ENCODE measurements around the gene RETREG1. TPM values are rescaled to one million over a fixed set of nuclear protein-coding genes. Genes with fewer than 3 reads are reported as not detected.
"Not testable (repeated sequence)": the region's sequence is repeated elsewhere in the genome, so short reads cannot be mapped to it uniquely, and the experiment has no call there.

Gene RETREG1
- total RNA-seq, 1 experiment from 2014 or later, result 25.4 TPM

DNA sequence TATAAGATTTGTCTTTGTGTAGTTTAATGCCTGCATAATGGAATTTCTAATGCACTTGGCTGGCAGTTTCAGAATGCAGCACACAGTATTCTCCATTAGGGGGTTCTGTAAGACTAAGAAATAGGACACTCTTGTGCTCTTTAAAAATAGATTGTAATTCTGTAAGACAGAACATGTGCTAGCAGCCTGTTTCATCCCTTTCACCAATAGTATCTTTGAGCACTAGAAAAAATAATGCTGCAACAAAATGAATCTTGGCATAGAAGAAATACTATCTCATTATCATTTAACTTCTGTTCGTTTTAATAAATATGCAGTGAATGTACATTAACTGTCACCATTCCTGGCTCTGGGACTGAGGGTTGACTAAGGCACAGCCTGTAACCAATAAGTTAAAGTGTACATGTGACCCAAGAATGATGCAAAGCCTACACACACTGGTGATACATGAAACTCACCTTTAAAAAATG lies 127.4 kb downstream of the RETREG1 start:
- peak; percentile 27 for DNase-seq (ENCODE audit: low spot score)

DNA sequence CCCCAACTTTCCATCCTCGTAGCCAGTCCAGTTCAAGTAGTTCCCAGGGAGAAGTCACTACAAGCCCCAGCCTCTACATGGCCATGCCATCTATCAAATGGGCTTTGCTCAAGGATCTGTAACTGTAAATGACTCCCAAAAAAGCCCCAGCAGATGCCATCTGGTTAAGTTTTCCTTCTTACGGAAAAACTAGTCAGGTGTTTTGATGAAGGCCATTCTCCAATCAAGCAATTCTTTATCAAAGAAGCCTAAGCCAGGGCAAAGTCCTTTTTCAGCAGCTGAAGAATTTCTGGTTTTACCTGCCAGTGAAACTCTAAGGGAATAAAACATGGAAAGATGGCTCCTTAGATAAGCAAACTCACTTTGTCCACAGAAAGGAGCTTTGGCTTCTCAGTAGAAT lies 129.3 kb downstream of the RETREG1 start:
- no peak for DNase-seq (ENCODE audit: low spot score)

DNA sequence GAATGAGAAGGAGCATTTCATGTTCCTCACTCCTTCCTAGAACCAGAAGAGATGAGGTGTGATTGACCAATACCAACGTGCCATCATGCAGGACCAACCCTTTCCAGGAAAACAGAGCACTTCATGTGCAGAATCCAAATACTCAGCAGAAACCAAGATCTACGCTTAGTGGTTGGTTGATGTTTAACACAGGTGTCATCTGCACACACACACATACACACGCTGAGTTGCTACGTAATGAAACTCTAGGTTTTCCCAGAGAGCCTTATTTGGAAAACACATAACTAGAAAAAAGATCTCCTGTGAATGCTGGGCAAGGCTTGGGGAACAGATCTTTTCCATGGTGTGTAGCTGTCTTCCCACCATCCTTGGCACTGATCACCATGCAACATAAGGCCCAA lies 130.1 kb downstream of the RETREG1 start:
- no peak for DNase-seq (ENCODE audit: low spot score)

DNA sequence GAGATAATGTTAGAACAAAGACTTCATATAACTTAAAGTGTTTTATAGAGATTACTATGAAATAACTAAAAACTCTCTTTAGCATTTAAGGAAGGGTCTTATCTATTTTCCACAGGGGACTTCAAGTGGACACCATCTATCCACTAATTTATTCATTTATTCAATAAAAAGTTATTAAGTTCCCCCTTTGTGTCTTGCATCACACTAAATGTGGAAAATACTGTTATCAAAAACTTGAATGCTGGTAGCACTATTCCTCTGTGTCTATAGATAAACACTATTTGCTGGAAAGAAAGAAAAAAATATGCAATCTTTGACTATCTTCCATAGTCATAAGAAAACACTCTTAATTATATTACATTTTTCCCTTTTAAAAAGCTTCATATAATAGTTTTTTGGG lies 131.1 kb downstream of the RETREG1 start:
- no peak for DNase-seq (ENCODE audit: low spot score)

DNA sequence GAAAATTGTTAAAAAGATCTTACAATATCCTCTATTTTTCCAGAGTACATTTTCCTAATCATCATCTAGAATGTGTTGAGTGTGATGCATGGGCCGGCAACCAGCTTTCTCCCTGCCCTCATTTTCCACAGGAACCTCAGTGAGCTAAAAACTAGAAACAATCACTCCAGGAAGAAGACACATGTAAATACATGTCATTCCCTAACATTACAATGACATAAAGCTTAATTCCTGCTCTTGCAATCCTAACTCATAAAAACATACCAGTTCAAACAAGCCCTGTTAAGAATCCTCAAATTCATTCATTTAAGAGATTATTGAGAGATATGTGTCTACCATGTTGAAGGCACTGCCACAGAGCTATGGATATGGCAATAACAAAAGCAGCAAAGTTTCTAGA lies 132.7 kb downstream of the RETREG1 start:
- no peak for DNase-seq (ENCODE audit: low spot score)

DNA sequence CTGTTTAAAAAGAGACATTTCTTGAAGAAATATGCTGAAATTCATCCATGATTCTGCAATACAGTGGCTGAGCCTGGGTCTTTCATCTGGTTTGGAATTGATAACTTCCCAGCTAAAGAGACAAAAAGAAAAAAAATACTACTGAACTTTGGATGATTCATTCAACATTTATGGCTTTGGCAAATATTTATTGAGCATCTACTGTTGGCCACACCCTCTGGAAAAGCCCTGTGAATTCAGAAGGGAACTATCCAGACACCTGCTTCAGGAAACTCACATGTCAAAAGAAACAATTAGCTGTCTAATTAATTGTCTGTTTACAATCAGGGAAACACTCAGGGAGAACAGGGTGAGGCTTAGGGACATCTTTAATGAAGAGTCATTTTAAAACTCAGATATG lies 133.4 kb downstream of the RETREG1 start:
- peak; percentile 5 for DNase-seq (ENCODE audit: low spot score)

DNA sequence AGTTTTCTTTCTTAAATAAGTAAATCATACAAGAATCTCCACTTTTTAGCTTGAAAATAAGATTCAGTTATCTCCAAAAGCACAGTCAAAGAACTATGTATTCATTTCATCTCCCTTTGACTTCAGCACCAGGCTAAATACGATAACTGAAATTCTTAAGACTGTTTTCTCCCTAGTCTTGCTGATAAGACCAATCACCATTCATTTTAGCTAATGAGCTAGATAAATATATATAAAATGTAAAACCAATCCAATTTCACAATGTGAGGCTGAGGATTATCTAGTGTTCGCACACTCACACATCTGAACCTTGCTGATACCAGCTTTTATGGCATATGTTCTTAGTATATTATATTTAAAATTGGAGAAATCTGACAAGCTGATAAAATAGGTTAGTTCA lies 133.9 kb downstream of the RETREG1 start:
- DNase-seq (ENCODE audit: low spot score), result no peak

DNA sequence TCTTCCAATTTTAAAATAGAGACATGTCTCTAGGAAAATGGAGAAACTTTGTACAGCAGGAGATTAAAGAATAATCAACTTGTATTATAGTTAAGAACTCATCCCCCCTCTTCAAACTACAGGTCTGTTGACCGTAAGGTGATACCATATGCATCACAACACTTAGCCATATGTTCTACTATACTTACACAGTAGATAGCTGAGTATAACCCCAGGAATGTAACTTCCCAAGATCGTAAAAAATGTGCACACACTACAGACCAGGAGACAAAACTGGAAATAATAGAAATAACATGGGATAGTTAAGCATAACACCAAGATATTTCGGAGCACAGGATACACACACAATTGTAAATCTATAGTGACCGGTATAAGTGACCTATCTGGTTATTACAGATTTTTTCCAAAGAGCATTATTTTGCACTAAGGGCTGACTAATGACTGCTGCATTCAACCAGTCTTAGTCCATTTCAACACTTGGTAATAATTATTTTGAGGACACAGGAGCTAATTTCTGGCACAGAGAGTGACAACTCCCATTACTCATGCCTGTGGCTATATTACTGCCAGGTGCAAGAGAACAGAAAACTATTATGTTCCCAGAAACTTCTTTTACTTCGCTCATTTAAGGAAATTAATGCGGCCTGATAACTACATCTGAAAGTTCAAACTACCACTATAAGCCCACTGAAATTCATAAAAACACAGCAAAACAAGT lies 135.8 kb downstream of the RETREG1 start:
- no peak for DNase-seq (ENCODE audit: low spot score)

DNA sequence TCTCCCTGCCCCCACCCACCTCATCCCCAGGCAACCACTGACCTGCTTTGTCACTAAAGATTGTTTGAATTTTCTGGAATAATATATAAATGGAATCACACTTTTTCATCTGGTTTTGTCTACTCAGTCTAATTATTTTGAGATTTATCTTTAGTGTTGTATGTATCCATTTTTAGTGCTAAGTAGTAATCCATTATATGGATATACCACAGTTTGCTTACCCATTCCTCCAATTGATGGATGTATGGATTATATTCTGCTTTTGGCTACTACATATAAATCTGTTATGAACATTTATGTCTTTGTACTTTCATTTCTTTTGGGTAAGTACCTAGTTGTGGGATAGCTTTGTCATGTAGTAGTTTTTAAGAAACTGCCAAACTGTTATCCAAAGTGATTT lies 136.7 kb downstream of the RETREG1 start:
- no peak for DNase-seq (ENCODE audit: low spot score)

DNA sequence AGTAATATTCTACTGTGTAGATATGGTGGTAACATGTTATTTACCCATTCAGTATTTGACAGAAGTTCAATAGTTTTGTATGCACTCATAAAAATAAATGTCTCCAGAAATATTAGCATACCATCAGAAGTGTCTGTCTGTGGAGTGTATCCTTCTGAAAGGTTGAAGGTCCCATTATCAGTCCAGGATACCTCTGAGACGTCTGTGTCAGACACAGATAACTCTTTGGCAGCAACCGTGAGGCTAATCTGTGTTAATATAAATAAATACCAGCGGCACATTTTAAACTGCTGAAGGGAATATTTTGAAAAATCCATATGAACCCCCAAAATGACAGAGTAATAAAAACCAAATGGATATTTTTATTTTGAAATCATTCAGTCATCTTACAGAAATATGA lies 139.3 kb downstream of the RETREG1 start:
- DNase-seq (ENCODE audit: low spot score), result no peak

DNA sequence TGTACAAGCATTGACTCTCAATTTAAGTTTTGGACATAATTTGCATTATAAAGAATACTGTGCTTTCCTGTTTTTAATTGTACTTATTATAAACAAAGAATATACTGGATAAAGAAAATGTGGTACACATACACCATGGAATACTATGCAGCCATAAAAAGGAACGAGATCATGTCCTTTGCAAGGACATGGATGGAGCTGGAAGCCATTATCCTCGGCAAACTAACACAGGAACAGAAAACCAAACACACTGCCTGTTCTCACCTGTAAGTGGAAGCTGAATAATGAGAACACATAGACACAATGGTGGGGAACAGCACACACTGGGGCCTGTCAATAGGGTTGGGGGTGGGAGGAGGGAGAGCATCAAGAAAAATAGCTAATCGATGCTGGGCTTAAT lies 140.4 kb downstream of the RETREG1 start:
- not testable (repeated sequence) for DNase-seq (ENCODE audit: low spot score)

DNA sequence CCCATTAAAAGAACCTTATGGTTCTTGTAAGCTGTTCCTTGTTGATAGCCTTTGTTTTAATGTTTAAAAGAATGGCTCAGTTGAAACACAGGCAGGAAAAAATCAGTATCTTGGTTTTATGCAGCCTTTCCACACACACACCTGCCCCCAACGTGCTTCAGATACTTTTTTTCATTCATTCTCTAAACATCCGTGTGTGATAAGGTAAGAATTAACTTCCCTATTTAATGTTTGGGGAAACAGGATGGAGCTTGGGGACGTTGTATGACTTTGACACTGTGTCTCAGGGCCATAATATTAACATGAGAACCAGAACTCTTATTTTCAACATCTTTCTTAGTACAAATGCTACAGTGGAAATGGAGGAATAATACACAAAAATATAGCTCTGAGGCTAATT lies 145.4 kb downstream of the RETREG1 start:
- DNase-seq (ENCODE audit: low spot score), result no peak

DNA sequence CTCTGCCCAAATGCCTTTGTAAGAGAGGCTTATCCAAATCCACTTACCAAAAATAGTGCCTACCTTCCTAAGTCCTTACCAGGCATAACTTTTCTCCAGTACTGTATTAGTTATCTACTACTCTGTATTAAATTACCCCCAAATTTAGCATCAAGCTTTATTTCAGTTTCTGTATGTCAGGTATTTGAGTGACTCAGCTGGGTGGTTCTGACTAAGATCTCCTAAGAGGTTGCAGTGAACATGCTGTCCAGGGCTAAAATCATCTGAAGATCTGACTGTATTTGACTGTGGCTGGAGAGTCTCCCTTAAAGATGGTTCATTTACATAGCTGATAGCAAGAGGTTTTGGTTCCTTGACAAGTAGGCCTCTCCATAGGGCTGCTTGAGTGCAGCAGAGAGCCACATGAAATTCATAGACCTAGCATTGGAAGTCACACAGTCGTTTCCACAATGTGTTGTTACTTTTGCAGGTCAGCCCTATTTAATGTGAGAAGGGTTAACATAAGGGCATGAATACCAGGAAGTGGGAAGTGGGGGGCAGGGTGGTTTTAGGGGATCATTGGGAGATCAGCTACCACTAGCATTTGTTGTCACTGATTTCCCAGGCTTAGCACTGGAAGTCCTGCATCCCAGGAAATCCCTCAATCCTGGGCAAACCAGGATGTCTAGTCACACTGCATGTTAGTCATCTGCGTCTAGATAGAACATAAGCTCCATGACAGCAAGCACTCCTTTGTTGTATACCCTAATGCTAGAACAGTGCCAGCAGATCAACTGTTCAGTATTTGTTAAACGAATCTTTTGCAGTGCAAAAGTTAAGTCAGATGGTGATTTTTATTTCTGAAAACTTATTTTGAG lies 149.2 kb downstream of the RETREG1 start:
- peak; percentile 60 for DNase-seq (ENCODE audit: low spot score)

DNA sequence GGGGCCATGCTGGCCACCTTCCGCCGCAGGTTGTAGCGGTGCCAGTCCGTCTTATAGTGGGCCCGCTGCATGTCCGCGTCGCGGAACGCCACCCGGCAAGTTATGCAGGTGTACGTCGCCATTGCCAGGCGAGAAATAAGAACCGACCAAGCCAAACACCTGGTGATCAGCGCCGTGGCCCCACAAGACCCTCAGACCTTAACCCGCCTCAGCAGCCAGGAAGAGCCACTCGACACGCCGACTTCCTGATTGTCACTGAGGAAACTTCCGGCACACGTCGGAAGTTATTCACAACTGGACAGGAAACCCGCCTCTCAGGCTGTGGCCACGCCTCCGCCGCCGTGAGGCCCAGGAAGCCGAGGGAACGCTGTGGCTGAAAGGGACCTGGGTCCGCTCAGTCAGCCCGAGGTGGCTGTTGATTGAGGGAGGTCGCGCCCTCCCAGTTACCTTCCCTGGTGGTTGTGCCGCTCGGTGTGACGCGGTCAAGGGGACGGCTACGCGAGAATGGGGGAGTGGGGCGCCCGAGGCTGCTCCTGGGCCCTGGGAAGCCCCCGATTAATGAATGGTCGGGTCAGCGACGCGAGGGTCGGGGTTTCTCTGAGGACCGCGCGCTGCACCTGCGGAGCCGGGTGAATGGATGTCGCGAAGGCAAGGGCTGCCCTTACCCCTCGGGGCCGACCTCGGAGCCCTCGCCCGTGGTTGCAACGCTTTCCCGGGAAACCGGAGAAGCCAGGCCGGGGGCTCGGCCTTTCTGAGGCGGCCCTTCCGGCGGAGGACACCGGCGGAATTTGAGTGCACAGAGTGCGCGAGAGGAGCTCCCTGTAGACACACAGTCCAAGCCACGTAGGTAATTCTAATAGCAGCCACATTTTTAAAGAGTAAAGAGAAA lies 151.0 kb downstream of the RETREG1 start, which contains the start of gene ZNF622:
Gene ZNF622, minus strand, starts transcription at position 257 of the 889 bp plus-strand sequence. Its CDS starts 135 bp downstream, at position 122.
- DNase-seq (ENCODE audit: low spot score), result peak; percentile 87

DNA sequence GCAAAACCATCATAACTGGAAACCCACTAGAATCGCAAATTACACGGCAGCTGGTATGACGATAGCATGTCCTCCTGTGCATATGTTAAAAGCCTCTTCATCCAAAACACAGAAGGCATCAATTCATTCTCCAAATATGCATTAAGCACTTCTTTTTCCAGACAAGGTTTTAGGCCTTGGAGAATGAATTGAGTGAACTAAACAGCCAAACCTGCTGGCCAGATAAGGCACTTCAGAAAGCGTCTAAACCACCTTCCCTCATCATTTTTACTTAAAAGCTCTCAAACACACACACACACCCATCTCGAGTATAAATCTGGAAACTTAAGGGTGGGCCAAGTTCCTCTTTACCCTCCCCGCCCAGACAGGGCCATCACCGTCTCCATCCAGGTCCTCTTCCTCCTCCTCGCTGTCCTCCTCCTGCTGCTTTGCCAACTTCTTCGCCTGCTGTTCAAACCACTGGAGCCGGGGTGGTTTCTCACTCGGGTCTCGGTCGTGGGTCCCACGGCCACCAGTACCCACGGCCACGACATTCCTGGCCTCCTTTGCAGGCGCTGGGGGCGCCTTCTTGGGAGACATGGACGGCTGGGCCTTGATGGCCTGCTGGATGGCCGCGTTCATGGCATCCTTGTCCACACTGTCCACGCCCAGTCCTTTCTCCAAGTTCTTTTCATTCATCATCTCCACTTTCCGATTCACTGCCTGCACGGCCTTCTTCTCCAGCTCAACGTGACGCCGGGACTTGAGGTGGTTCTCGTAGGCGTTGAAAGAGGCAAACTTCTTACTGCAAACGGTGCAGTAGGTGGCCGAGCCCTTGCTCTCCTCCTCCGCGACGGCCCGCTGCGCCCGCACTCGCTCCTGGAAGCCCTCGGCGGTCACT lies 151.9 kb downstream of the RETREG1 start:
- no peak for DNase-seq (ENCODE audit: low spot score)

DNA sequence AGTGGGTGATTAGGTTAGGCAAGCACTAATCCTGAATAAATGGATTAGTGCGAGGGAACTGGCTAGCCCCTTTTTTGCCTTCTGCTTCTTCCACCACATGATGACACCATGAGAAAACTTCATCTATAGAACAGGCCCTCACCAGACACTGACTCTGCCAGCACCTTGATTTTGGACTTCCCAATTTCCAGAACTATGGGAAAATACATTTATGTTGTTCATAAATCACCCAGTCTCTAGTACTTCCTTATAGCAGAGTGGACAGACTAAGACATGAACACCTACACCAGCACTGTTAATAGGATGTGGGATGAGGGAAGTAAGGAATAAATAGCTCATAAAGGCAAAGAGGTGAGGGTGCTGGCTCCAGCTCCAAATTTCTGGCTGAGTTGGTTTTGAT lies 152.6 kb downstream of the RETREG1 start:
- no peak for DNase-seq (ENCODE audit: low spot score)

DNA sequence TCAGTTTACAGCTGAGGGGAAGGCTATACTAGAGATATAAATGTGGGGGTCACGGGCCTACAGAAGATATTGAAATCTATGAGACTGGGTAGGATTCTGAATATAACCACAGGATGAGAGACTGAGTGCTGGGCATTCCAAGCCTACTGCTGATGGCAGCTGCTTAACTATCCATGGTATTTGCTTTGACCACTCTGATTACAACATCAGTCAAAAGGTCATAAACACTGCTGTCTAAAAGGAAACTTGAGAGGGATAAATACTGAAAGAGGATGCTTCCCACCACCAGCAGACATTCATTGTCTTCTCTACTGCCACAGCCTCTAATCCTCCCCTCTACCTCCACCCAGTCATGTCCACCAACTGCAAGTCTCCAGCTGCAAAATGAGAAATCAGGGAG lies 155.0 kb downstream of the RETREG1 start:
- DNase-seq (ENCODE audit: low spot score), result peak; percentile 45

DNA sequence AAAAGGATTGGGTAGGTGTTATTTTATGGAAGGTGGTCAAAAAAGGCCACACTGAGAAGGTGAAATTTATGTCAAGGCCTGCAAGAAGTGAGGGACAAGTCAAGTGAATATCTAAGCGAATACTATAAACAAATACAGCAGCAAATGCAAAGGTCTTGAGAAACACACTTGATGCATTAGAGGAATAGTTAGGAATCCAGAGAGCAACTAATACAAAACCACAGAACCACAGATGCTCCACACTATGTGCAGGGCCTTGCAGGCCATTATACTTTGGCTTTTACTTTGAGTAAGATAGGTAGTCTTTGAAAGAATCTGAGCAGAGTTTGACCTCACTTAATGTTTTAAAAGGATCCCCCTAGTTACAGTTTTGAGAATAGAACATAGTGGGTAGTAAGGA lies 155.8 kb downstream of the RETREG1 start:
- DNase-seq (ENCODE audit: low spot score), result no peak

DNA sequence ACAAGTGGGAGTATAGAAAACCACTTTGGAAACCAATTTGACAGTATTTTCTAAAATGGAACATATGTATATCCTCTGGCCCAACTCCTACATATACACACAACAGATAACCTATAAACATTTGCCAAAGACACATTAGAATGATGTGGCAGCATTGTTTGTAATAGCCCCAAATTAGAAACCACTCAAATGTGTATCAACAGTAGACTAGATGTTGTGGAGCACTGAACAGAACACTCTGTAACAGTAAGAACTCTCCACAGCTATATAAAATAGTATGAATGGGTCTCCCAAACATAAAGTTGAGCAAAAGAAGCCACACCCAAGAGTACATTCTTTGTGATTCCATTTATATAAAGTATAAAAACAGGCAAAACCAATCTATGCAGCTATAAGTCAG lies 157.3 kb downstream of the RETREG1 start:
- DNase-seq (ENCODE audit: low spot score), result no peak

DNA sequence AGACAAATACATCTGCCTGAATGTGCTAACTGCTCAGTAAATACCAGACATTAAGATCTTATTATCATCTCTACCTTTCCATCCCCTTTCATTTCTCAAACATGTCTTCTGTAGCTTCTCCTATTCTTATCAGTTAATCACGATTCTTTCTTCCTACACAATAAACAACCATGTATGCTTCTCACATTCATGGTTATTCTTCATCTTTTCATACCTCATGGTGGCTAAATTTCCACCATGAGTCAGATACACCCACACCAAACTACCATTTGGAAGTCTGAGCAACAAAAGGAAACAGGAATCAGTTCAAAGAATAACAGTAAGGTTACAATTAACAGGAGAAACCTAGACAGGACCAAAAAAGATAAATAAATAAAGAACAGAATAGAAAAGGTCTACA lies 158.9 kb downstream of the RETREG1 start:
- DNase-seq (ENCODE audit: low spot score), result no peak

DNA sequence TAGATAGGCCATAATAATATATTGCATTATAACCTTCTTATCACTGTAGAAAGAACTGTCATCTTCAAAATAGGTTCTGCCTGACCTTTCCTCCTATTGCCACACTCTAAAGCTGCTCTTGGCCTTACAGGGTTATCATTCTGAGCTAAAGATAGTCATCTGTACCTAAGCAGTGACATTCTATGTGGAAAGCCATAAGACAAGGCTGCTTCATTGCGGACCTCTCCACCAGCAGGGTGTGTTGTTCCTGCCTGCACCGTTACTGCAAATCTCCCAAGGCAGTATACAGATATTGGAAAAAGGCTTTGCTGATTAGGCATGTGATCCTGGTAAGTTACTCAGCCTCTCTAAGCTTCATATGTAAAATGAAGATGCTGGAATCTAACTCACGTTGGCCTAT lies 159.3 kb downstream of the RETREG1 start:
- DNase-seq (ENCODE audit: low spot score), result no peak

Data from A172 (cell line).